H1 (cell line): ENCODE data around the gene R3HDM1.

ENCODE experiments used
- ATF3 ChIP-seq: IDR thresholded peaks from 2 replicates; pipeline ENCODE4 v1.6.1; 2011; ENCODE audit warnings: low read depth, mild to moderate bottlenecking, low read length; ENCODE audit not compliant: insufficient read depth
- CEBPB ChIP-seq: IDR thresholded peaks from 2 replicates; pipeline ENCODE4 v1.6.1; 2012; ENCODE audit warnings: low read depth, low read length
- CTCF ChIP-seq, 3 experiments: IDR thresholded peaks; 1 replicate in 2 of 3; 2 replicates in 1 of 3; pipeline versions ENCODE4 v1.5.1 to v1.6.1; 2011; ENCODE audit warnings: low read length in 3 of 3, mild to moderate bottlenecking in 3 of 3, inconsistent platforms in 2 of 3, low read depth in 1 of 3, moderate library complexity in 1 of 3; ENCODE audit not compliant: insufficient read depth in 1 of 3; ENCODE audit errors: control extremely low read depth in 1 of 3
- EZH2 ChIP-seq: fragments of 200-600 bp; sonication (generic); IDR thresholded peaks from 2 replicates; pipeline ENCODE4 v1.7.1; 2012; ENCODE audit warnings: low read depth, mild to moderate bottlenecking, moderate library complexity, low read length, inconsistent platforms; ENCODE audit not compliant: severe bottlenecking
- GABPA ChIP-seq: IDR thresholded peaks from 2 replicates; pipeline ENCODE4 v1.6.1; 2011; ENCODE audit warnings: mild to moderate bottlenecking, low read length, moderate library complexity, borderline replicate concordance; ENCODE audit not compliant: insufficient read depth
- HDAC6 ChIP-seq: IDR thresholded peaks from one replicate; pipeline ENCODE4 v1.7.1; 2012; ENCODE audit warnings: low read depth, mild to moderate bottlenecking, inconsistent platforms, low read length, moderate library complexity
- MAFK ChIP-seq: IDR thresholded peaks from 2 replicates; pipeline ENCODE4 v1.6.1; 2012; ENCODE audit warnings: low read depth, mild to moderate bottlenecking, improper control_type of control experiment, low read length
- POLR2A ChIP-seq, 2 experiments: IDR thresholded peaks; 1 replicate in 1 of 2; 2 replicates in 1 of 2; pipeline ENCODE4 v1.6.1; 2011; ENCODE audit warnings: low read depth in 2 of 2, low read length in 2 of 2, mild to moderate bottlenecking in 2 of 2; ENCODE audit errors: control extremely low read depth in 1 of 2
- POU5F1 ChIP-seq: IDR thresholded peaks from 2 replicates; pipeline ENCODE4 v1.6.1; 2011; ENCODE audit warnings: low read depth, mild to moderate bottlenecking, low read length, moderate library complexity
- RNF2 ChIP-seq: fragments of 200-900, 300-1000 bp; sonication (generic); IDR thresholded peaks from 2 replicates; pipeline ENCODE4 v1.7.1; 2016; ENCODE audit warnings: borderline replicate concordance, low read depth, mild to moderate bottlenecking, antibody characterized with exemption, low read length; ENCODE audit not compliant: poor library complexity, severe bottlenecking; ENCODE audit errors: missing control alignments
- SAP30 ChIP-seq: fragments of 300-600 bp; sonication (generic); IDR thresholded peaks from 2 replicates; pipeline ENCODE4 v1.7.1; 2012; ENCODE audit warnings: low read length, moderate library complexity, mild to moderate bottlenecking, inconsistent platforms; ENCODE audit not compliant: insufficient read depth, insufficient replicate concordance
- YY1 ChIP-seq: IDR thresholded peaks from 2 replicates; pipeline ENCODE4 v1.6.1; 2011; ENCODE audit warnings: low read depth, mild to moderate bottlenecking, low read length

GRCh38 chr2:135638825-135639224, 107.5 kb downstream of the R3HDM1 start:
- TF ChIP-seq POLR2A (IDR thresholded peaks at IDR 0.05; ENCODE audit: control extremely low read depth in 1 of 2, low read depth in 2 of 2, low read length in 2 of 2) (no peak), HDAC6 (no peak), EZH2 (no peak), SAP30 (no peak), CEBPB (no peak), CTCF (IDR thresholded peaks at IDR 0.05; ENCODE audit: control extremely low read depth in 1 of 3, insufficient read depth in 1 of 3, low read depth in 1 of 3, low read length in 3 of 3) (no peak), MAFK (no peak), ATF3 (no peak), YY1 (no peak), POU5F1 (no peak), RNF2 (no peak), GABPA (no peak)
